HUES6 (cell line): Measurements from ENCODE around the gene B3GLCT.

ENCODE experiments used
- H3K27ac ChIP-seq: 2 replicates; pipeline ENCODE4 v1.7.0; 2013; ENCODE audit warnings: low read depth, mild to moderate bottlenecking, low read length, inconsistent platforms
- H3K27me3 ChIP-seq: 2 replicates; pipeline ENCODE4 v1.6.1; 2013; ENCODE audit warnings: low read length; ENCODE audit not compliant: control insufficient read depth, insufficient read depth
- H3K36me3 ChIP-seq: 2 replicates; pipeline ENCODE4 v1.6.1; 2013; ENCODE audit warnings: low read length; ENCODE audit not compliant: control insufficient read depth, insufficient read depth
- H3K4me1 ChIP-seq: 2 replicates; pipeline ENCODE4 v1.6.1; 2013; ENCODE audit warnings: low read length; ENCODE audit not compliant: control insufficient read depth, insufficient read depth
- H3K4me3 ChIP-seq: 2 replicates; pipeline ENCODE4 v1.5.1; 2013; ENCODE audit warnings: low read depth, low read length
- H3K9ac ChIP-seq: one replicate; pipeline ENCODE4 v1.6.1; 2013; ENCODE audit warnings: mild to moderate bottlenecking, low read length
- H3K9me3 ChIP-seq: 2 replicates; pipeline ENCODE4 v1.6.1; 2013; ENCODE audit warnings: low read depth, low read length; ENCODE audit not compliant: control insufficient read depth, insufficient read depth

B3GLCT gene

DNA sequence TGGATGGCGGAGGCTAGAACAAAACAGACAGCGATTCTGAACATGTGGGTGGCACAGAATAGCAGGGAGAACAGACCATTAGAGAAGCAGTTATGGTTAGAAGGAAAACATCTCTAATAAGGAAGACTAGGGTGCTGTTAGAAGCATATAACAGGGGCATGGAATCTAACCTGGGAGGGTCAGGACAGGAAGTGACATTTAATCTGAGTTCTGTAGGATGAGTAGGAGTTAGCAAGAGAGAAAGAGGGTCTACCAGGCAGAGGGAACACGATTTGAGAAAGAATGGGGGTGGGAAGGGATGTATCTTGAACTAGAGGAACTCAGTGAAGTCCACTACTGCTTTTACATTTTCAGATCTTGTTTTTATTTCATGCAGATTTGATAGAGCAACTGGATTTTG lies 48.6 kb downstream of the B3GLCT start:
- Histone ChIP-seq H3K4me1 (no peaks in the 10 kb centered on the region), H3K9me3 (no peaks in the 10 kb centered on the region), H3K9ac (no peak overlapping the region), H3K36me3 (no peaks in the 10 kb centered on the region), H3K27me3 (no peaks in the 10 kb centered on the region), H3K27ac (no peak overlapping the region), H3K4me3 (no peak overlapping the region)

DNA sequence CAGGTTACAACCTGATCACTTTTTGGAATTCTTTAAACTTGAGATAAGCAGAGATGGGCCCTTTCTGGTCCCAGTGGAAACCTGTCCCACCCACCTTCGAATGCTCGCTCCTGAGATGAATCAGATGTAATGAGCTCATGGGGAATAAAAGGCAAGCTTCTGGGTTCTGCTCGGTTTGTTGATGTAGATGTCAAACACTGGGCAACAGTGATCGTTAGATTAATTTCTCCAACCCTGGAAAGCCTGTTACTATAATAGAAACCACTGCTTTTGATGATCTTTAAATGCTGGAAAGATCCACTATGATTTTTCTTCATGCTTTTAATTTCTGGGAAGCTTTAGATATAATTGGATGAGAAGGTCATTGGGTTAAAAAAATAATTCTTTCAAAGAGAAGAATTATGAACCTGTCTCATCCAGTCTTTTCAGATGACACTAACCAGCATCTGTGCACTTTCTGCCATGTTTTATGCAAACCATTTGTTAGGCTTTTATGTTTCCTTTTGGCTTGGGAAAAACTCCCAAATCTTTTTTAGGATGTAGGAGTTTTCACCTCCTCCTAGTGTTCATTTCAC lies 49.3 kb downstream of the B3GLCT start:
- Histone ChIP-seq H3K4me3 (no peak overlapping the region), H3K27ac (no peak overlapping the region), H3K9me3 (no peaks in the 10 kb centered on the region), H3K9ac (no peak overlapping the region), H3K36me3 (no peaks in the 10 kb centered on the region), H3K4me1 (no peaks in the 10 kb centered on the region), H3K27me3 (no peaks in the 10 kb centered on the region)

DNA sequence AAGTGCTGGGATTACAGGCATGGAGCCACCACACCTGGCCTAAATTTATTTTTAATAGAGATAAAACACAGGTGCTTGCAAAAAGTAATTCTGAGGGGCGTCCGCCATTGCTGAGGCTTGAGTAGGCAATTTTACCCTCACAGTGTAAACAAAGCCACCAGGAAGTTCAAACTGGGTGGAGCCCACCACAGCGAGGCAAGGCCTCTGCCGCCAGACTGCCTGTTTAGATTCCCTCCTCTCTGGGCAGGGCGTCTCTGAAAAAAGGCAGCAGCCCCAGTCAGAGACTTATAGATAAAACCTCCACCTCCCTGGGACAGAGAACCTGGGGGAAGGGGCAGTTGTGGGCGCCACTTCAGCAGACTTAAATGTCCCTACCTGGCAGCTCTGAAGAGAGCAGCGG lies 50.7 kb downstream of the B3GLCT start:
- Histone ChIP-seq H3K27ac (no peak overlapping the region), H3K4me3 (no peak overlapping the region)

DNA sequence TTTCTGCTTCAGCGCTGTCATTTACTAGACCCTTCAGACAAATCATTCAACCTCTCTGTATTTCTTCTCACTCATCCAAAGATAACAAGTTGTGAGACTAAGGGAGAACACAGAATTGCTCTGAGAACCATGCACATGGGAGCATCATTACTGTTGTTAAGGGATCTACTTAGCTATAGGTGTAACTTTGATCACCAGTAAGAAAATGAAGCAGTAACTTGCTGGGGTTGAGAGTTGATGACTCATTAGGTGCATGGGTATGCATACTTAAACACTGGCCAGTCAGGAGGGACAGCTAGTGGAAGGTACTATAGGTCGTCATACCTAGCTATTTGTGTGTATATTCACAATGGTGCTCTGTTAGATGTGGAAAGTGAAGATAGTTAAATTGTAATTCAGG lies 61.5 kb downstream of the B3GLCT start:
- H3K4me1 ChIP-seq: no peaks in the 10 kb centered on the region
- H3K9ac ChIP-seq: no peak overlapping the region
- H3K27me3 ChIP-seq: no peaks in the 10 kb centered on the region
- H3K9me3 ChIP-seq: peaks cover 8% of the 10 kb centered on the region; the same call in 1 of the 2 replicates
- no peak overlapping the region for H3K4me3 ChIP-seq
- no peaks in the 10 kb centered on the region for H3K36me3 ChIP-seq
- no peak overlapping the region for H3K27ac ChIP-seq

More for the DNA sequence above, 50.7 kb downstream of the B3GLCT start:
- no peaks in the 10 kb centered on the region for H3K4me1 ChIP-seq
- H3K9me3 ChIP-seq: no peaks in the 10 kb centered on the region
- H3K9ac ChIP-seq: no peak overlapping the region
- no peaks in the 10 kb centered on the region for H3K36me3 ChIP-seq
- no peaks in the 10 kb centered on the region for H3K27me3 ChIP-seq

DNA sequence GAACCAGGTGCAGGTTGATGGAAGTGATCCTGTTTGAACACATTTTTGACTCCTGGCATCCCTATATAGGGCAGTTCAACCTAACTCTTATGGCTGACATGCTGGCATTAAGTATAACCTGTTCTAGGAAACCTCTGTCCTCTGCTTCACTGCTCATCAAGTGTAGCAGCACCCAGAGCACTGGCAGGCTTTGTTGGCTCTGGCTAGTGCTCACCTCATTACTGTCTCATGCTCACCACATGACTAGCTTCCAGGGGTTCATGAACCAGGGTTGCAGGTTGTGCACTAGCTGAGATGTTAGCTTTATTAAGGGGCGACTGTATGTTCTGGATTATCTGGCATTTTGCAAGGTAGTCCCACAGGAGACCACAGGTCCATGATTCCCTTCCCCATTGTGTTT lies 63.6 kb downstream of the B3GLCT start:
- H3K9me3 ChIP-seq: peaks cover under 1% of the 10 kb centered on the region; the same call in 1 of the 2 replicates
- H3K36me3 ChIP-seq: no peaks in the 10 kb centered on the region
- H3K27me3 ChIP-seq: no peaks in the 10 kb centered on the region
- H3K4me3 ChIP-seq: no peak overlapping the region
- no peaks in the 10 kb centered on the region for H3K4me1 ChIP-seq
- H3K27ac ChIP-seq: no peak overlapping the region
- no peak overlapping the region for H3K9ac ChIP-seq

DNA sequence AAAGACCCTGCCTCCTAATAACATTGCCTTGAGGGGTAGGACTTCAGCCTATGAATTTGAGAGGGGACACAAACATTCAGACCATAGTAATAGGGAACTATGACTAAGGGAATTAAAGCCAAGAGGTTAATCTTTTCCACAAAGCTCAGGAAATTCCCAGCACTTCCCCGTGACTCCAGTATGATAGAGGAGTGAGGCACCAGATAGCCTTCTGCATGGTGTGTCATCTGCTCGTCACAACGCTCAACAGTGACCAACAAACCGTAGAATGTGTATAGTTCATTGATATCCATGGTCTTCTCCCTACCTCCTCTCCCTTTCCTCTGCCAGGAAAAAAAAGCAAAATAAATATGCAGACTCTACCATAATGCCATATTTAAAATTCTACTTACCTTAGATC lies 64.4 kb downstream of the B3GLCT start:
- Histone ChIP-seq H3K27me3 (no peaks in the 10 kb centered on the region), H3K4me1 (no peaks in the 10 kb centered on the region), H3K9me3 (no peaks in the 10 kb centered on the region), H3K36me3 (no peaks in the 10 kb centered on the region), H3K9ac (no peak overlapping the region), H3K27ac (no peak overlapping the region), H3K4me3 (no peak overlapping the region)

DNA sequence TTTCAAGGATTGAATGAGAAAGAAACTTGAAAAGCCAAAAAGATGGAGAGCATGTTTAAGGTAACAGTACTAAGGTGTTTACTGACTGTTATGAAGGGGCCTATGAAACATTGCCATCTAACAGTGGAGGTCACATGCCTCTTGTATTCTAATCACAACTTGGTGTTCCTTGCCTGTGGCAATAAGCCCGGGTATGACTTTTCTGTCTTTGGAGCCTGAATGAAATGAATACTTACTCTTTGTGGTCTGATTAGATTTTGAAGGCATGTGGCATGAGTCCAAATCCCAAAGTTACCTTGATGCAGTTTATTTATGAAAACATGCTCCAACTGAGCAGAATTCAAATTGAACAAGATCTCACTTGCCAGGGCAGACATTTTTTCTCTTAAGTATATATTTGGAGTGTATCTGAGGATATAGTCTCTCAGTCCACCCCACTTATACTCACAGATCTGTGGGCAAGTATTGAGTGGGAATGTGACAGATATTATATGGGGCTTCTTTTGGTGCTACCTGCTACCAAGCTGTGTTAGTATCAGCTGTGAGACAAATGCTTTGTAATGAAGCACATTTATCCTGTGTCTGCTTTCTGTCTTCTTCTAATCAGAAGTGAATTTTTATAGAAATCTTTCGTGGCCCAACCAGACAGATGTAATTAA lies 67.5 kb downstream of the B3GLCT start:
- H3K4me1 ChIP-seq: no peaks in the 10 kb centered on the region
- H3K9ac ChIP-seq: no peak overlapping the region
- no peak overlapping the region for H3K27ac ChIP-seq
- peaks cover 14% of the 10 kb centered on the region for H3K9me3 ChIP-seq
- H3K36me3 ChIP-seq: 0 out of 2 replicates have a peak, but pooled peaks cover 7% of the 10 kb centered on the region
- no peaks in the 10 kb centered on the region for H3K27me3 ChIP-seq
- no peak overlapping the region for H3K4me3 ChIP-seq

DNA sequence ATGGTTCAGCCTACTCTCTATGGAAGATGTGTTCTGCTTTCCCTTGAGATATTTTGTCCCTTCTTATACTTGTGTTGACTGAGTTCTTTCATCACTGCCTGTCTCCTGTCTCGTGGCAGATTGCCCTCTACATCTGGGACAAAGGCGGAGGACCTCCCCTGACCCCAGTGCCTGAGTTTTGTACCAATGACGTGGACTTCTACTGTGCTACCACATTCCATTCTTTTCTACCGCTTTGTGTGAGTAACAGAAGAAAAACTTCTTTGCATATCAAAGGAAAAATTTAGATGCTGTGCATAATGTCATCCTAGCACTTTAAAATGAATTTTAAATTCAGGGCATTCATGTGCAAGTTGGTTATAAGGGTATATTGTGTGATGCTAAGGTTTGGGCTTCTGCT lies 74.6 kb downstream of the B3GLCT start:
- peaks cover 31% of the 10 kb centered on the region for H3K9me3 ChIP-seq
- no peaks in the 10 kb centered on the region for H3K27me3 ChIP-seq
- no peak overlapping the region for H3K4me3 ChIP-seq
- H3K36me3 ChIP-seq: 0 out of 2 replicates have a peak, but pooled peaks cover 13% of the 10 kb centered on the region
- no peaks in the 10 kb centered on the region for H3K4me1 ChIP-seq
- H3K27ac ChIP-seq: no peak overlapping the region
- H3K9ac ChIP-seq: no peak overlapping the region

DNA sequence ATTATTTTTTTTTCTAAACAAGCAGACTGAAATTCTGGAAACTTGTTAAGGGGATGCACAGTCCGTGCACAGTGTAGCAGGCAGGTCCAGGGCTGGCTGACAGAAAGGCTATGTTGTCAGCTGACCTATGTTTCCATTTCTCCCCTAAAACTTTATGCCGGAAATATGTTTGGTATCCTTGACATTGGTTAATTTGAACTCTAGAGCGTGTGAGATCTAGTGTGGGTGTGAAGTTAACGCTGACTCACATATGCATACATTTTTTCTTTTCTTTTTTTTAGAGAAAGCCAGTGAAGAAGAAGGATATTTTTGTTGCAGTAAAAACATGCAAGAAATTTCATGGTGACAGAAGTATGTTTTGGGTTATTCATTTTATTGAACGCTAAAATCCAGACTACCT lies 76.6 kb downstream of the B3GLCT start:
- H3K9ac ChIP-seq: no peak overlapping the region
- H3K4me3 ChIP-seq: no peak overlapping the region
- H3K27ac ChIP-seq: no peak overlapping the region
- peaks cover 30% of the 10 kb centered on the region for H3K9me3 ChIP-seq
- 0 out of 2 replicates have a peak, but pooled peaks cover 6% of the 10 kb centered on the region for H3K36me3 ChIP-seq
- H3K4me1 ChIP-seq: no peaks in the 10 kb centered on the region
- H3K27me3 ChIP-seq: no peaks in the 10 kb centered on the region

DNA sequence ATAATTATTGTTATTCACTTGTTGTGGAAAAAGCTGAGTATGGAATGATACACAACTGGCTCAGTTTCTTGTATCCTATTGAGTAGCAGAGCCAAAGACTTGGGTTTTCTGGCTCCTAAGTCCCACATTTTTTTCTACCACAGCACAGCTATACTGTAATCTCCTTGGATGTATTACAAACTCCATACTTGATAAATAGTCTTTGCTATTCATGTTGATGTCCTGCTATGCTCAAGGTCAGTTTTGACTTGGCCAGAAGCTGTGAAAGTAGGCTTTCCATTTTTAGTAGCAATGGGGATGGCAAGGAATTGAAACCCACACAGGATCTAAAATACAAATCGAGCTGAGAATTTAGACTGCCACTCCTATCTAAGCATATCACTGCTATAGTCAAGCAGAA lies 79.1 kb downstream of the B3GLCT start:
- Histone ChIP-seq H3K9me3 (peaks cover 30% of the 10 kb centered on the region), H3K4me1 (no peaks in the 10 kb centered on the region), H3K27me3 (no peaks in the 10 kb centered on the region), H3K4me3 (no peak overlapping the region), H3K36me3 (0 out of 2 replicates have a peak, but pooled peaks cover 6% of the 10 kb centered on the region), H3K27ac (no peak overlapping the region), H3K9ac (no peak overlapping the region)

DNA sequence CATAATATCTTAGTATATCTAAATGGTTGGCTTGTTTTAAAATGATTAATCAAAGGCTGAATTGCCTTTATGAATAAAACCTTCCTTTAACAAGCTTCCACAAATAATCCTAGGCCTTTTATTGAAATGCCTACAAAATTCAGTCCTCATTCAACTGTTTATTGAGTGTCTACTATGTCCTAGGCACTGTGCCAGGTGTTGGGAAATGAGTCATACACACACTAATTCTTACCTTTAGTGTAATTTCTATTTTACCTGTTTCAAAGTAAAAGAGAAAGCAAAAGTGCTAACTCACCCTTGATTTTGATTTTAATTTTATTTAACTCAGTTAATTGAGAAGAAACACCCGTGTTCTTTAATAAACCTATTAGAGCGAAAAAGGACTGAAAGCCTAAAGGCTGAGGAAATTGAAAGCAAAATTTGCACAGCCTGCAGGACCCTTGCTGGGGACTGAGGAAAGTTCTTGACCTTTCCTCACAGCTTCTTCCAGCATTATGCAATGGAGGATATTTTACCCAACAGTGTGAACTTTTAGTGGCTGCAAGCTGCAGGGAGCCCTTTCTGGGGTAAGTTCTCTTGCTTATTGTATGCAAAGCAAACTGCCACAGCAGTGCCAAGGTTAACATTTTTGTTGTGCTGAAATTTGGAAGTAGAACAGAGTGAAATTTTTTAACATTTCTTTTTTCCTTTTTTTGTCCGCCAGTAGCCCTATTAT lies 83.1 kb downstream of the B3GLCT start:
- Histone ChIP-seq H3K4me1 (no peaks in the 10 kb centered on the region), H3K4me3 (no peak overlapping the region), H3K9ac (no peak overlapping the region), H3K27me3 (no peaks in the 10 kb centered on the region), H3K36me3 (0 out of 2 replicates have a peak, but pooled peaks cover 6% of the 10 kb centered on the region), H3K9me3 (peaks cover 25% of the 10 kb centered on the region), H3K27ac (no peak overlapping the region)
